Keratinocyte (primary cell): ENCODE measurements around the gene ATXN7L3. TPM values are rescaled to one million over a fixed set of nuclear protein-coding genes. Genes with fewer than 3 reads are reported as not detected.

Source experiments
- DNase-seq: peaks from one replicate; pipeline ENCODE4 v3.0.0-alpha.2; 2011; ENCODE audit warnings: low read depth, missing footprints, low spot score
- FAIRE-seq: peaks from 2 replicates; lab custom pipeline; 2011; peaks lifted over from hg19 to GRCh38; lab: Jason Lieb, UNC
- H2AFZ ChIP-seq: 2 replicates; pipeline ENCODE4 v1.6.0; 2012; ENCODE audit warnings: low read length, control low read depth, inconsistent platforms; ENCODE audit not compliant: control insufficient read depth
- H3K27ac ChIP-seq: 2 replicates; pipeline ENCODE4 v1.5.1; 2011; ENCODE audit warnings: low read length; ENCODE audit not compliant: control insufficient read depth, insufficient read depth
- H3K27me3 ChIP-seq: 3 replicates; pipeline ENCODE4 v1.6.0; 2011; ENCODE audit warnings: low read length; ENCODE audit not compliant: control insufficient read depth, insufficient read depth; ENCODE audit errors: extremely low read depth
- H3K36me3 ChIP-seq, 2 experiments: 2 replicates in 1 of 2; 3 replicates in 1 of 2; pipeline ENCODE4 v1.5.1; 2011; ENCODE audit warnings: low read length in 2 of 2, mild to moderate bottlenecking in 1 of 2; ENCODE audit not compliant: control insufficient read depth in 2 of 2, insufficient read depth in 2 of 2; ENCODE audit errors: extremely low read depth in 1 of 2
- H3K4me1 ChIP-seq: 3 replicates; pipeline ENCODE4 v1.5.1; 2011; ENCODE audit warnings: low read length; ENCODE audit not compliant: control insufficient read depth, insufficient read depth; ENCODE audit errors: extremely low read depth
- H3K4me2 ChIP-seq: 3 replicates; pipeline ENCODE4 v1.6.0; 2011; ENCODE audit warnings: low read depth, low read length; ENCODE audit not compliant: control insufficient read depth, insufficient read depth; ENCODE audit errors: extremely low read depth
- H3K4me3 ChIP-seq, 3 experiments: fragments of 200-600 bp in 1 of 3; sonication (generic) in 1 of 3; 2 replicates in 2 of 3; 3 replicates in 1 of 3; pipeline ENCODE4 v1.5.1; 2011 to 2016; ENCODE audit warnings: low read length in 3 of 3, mild to moderate bottlenecking in 3 of 3, control low read depth in 2 of 3, inconsistent platforms in 1 of 3, low read depth in 1 of 3, mixed read lengths in 1 of 3, mixed run types in 1 of 3, moderate library complexity in 1 of 3; ENCODE audit not compliant: control insufficient read depth in 2 of 3, insufficient read depth in 2 of 3; ENCODE audit errors: extremely low read depth in 1 of 3
- H3K79me2 ChIP-seq: 2 replicates; pipeline ENCODE4 v1.6.0; 2012; ENCODE audit warnings: low read length; ENCODE audit not compliant: control insufficient read depth, insufficient read depth
- H3K9ac ChIP-seq: 3 replicates; pipeline ENCODE4 v1.6.0; 2011; ENCODE audit warnings: low read length; ENCODE audit not compliant: control insufficient read depth, insufficient read depth; ENCODE audit errors: extremely low read depth
- H3K9me1 ChIP-seq: 3 replicates; pipeline ENCODE4 v1.6.0; 2011; ENCODE audit warnings: low read length; ENCODE audit not compliant: control insufficient read depth, insufficient read depth; ENCODE audit errors: extremely low read depth
- H3K9me3 ChIP-seq: 2 replicates; pipeline ENCODE4 v1.5.1; 2012; ENCODE audit warnings: low read depth, low read length; ENCODE audit not compliant: control insufficient read depth
- H4K20me1 ChIP-seq: 3 replicates; pipeline ENCODE4 v1.6.0; 2011; ENCODE audit warnings: low read length; ENCODE audit not compliant: control insufficient read depth, insufficient read depth; ENCODE audit errors: extremely low read depth
- EZH2 ChIP-seq: IDR thresholded peaks from one replicate; pipeline ENCODE4 v1.6.1; 2012; ENCODE audit warnings: inconsistent platforms, mild to moderate bottlenecking, low read length, moderate library complexity
- dilution Hi-C: fragments of 300-500 bp; cut with MboI; formaldehyde crosslinking; loops from one replicate; pipeline ENCODE4 v1.7.0; 2020; ENCODE audit warnings: low sequenced_read_pairs; ENCODE audit not compliant: extremely low pct_ligation_motif_present
- polyA plus RNA-seq, 5 experiments: library from polyadenylated mRNA; depleted of rRNA in 3 of 5; stranded (reverse) in 3 of 5; stranded (forward) in 1 of 5; unstranded in 1 of 5; fragments of >200 nt; gene quantifications; 1 replicate in 1 of 5; 2 replicates in 3 of 5; 3 replicates in 1 of 5; pipeline versions ENCODE4 v1.2.1 to v1.2.3, GENCODE V29; 2011 to 2012; ENCODE audit warnings: missing spikeins in 2 of 5, low read depth in 1 of 5, low replicate concordance in 1 of 5
- TF ChIP-seq, protein P1 (sequence below), 3 experiments: IDR thresholded peaks in 1 of 3; conservative IDR thresholded peaks in 1 of 3; optimal IDR thresholded peaks in 1 of 3; 2 replicates in 2 of 3; 3 replicates in 1 of 3; pipeline versions ENCODE3 to v1.5.1; 2011; ENCODE audit warnings: low read length in 3 of 3, mild to moderate bottlenecking in 3 of 3, moderate library complexity in 2 of 3, control low read depth in 1 of 3, inconsistent platforms in 1 of 3; ENCODE audit not compliant: insufficient read depth in 2 of 3; ENCODE audit errors: extremely low read depth in 1 of 3

ATXN7L3 gene
- polyA plus RNA-seq, 1 donor (not counting 4 experiments of a cell fraction or from before 2014, with no cell fraction given), result 32.8 TPM

DNA sequence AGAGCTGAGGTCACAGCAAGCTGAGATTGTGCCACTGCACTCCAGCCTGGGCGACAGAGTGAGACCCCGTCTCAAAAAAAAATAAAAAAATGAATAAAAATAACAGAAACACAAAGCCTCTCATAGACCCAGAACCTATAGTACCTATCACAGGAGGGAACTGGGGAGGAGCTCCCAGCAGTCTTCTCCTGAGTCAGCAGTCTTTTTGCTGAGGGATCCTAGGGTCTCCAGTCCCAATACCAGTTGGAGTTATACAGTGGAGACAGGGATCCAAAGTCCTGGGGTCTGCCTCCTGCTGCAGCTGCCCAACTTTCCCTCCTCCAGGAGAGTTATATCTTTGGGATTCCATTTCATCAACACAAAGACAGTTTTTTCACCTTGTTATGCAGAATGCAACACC is 16.7 kb downstream of the ATXN7L3 start:
- Histone ChIP-seq H3K9me3 (no peaks in the 10 kb centered on the region), H3K4me2 (no peak overlapping the region), H3K79me2 (peaks cover 32% of the 10 kb centered on the region), H4K20me1 (no peaks in the 10 kb centered on the region), H3K4me3 (no peak overlapping the region), H3K9me1 (no peaks in the 10 kb centered on the region), H3K4me1 (peaks cover 8% of the 10 kb centered on the region), H3K27me3 (no peaks in the 10 kb centered on the region), H3K9ac (no peak overlapping the region), H3K36me3 (peaks cover 4 to 6% of the 10 kb centered on the region in 2 experiments), H3K27ac (no peak overlapping the region), H2AFZ (no peak overlapping the region)
- TF ChIP-seq, protein P1, sequence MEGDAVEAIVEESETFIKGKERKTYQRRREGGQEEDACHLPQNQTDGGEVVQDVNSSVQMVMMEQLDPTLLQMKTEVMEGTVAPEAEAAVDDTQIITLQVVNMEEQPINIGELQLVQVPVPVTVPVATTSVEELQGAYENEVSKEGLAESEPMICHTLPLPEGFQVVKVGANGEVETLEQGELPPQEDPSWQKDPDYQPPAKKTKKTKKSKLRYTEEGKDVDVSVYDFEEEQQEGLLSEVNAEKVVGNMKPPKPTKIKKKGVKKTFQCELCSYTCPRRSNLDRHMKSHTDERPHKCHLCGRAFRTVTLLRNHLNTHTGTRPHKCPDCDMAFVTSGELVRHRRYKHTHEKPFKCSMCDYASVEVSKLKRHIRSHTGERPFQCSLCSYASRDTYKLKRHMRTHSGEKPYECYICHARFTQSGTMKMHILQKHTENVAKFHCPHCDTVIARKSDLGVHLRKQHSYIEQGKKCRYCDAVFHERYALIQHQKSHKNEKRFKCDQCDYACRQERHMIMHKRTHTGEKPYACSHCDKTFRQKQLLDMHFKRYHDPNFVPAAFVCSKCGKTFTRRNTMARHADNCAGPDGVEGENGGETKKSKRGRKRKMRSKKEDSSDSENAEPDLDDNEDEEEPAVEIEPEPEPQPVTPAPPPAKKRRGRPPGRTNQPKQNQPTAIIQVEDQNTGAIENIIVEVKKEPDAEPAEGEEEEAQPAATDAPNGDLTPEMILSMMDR (optimal IDR thresholded peaks at IDR 0.05 in 1 of 3, IDR thresholded peaks at IDR 0.05 in 1 of 3, conservative IDR thresholded peaks at IDR 0.05 in 1 of 3; ENCODE audit: extremely low read depth in 1 of 3, insufficient read depth in 2 of 3, low read length in 3 of 3), result no peak
- no peak for TF ChIP-seq EZH2
- DNase-seq, result no peak
- dilution Hi-C loops, result no loop called here
- FAIRE-seq, result no peak

DNA sequence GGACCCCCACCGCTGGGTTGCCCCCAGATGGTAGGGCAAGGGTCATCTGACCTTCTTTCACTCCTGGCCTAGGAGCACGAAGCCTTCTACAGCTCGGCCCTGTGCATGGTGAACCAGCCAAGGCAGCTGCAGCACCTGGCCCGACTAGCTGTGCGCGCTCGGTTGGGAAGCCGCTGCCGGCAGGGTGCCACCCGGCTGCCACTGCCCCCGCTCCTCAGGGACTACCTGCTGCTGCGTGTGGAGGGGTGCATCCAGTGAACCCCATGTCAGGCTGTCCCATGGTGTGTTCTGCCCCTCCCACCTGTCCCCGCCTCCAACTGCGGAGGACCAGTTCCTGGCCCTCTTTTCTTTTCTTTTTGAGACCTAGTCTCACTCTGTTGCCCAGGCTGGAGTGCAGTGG is 21.6 kb downstream of the ATXN7L3 start:
- Histone ChIP-seq H3K4me3 (no peak overlapping the region), H3K9ac (no peak overlapping the region), H3K36me3 (peaks cover 8 to 9% of the 10 kb centered on the region in 2 experiments), H3K9me1 (no peaks in the 10 kb centered on the region), H4K20me1 (no peaks in the 10 kb centered on the region), H3K9me3 (no peaks in the 10 kb centered on the region), H3K4me2 (no peak overlapping the region), H3K27me3 (no peaks in the 10 kb centered on the region), H3K4me1 (no peaks in the 10 kb centered on the region), H2AFZ (no peak overlapping the region), H3K27ac (no peak overlapping the region), H3K79me2 (peaks cover 2% of the 10 kb centered on the region)
- no peak for FAIRE-seq
- TF ChIP-seq, protein P1 (optimal IDR thresholded peaks at IDR 0.05 in 1 of 3, IDR thresholded peaks at IDR 0.05 in 1 of 3, conservative IDR thresholded peaks at IDR 0.05 in 1 of 3; ENCODE audit: extremely low read depth in 1 of 3, insufficient read depth in 2 of 3, low read length in 3 of 3), result no peak
- no peak for TF ChIP-seq EZH2
- no peak for DNase-seq
- dilution Hi-C loops, result no loop called here
